Measurements from ENCODE around the gene DMWD.

DNA sequence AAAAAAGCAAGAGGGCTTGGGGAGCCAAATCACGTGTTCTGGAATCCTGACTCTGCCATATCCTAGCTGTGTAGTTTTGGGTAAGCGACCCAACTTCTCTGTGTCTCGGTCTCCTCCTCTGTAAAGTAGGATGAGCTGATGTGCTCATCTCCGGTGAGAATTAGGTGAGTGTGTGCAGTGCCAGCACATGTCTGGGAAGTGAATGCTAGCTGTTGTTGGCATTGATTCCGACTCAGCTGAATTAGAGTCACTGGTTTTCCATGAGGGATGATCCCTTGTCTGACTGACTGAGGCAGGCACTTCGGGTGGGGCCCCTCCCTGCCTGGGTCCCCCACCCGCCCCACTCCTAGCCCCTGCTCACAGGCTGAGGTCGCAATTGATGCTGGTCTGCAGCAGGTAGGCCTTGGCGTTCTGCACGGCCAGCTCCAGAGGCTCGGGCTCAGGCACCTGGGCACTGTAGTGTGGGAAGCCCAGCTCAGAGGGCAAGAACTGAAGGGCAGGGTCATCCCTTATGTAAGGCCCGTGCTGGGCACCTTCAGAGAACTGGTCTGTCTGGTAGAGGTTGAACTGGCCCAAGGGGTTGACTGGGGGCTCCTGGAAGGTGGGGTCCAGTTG is 21.6 kb upstream of the DMWD start:
- TF ChIP-seq, protein P1, sequence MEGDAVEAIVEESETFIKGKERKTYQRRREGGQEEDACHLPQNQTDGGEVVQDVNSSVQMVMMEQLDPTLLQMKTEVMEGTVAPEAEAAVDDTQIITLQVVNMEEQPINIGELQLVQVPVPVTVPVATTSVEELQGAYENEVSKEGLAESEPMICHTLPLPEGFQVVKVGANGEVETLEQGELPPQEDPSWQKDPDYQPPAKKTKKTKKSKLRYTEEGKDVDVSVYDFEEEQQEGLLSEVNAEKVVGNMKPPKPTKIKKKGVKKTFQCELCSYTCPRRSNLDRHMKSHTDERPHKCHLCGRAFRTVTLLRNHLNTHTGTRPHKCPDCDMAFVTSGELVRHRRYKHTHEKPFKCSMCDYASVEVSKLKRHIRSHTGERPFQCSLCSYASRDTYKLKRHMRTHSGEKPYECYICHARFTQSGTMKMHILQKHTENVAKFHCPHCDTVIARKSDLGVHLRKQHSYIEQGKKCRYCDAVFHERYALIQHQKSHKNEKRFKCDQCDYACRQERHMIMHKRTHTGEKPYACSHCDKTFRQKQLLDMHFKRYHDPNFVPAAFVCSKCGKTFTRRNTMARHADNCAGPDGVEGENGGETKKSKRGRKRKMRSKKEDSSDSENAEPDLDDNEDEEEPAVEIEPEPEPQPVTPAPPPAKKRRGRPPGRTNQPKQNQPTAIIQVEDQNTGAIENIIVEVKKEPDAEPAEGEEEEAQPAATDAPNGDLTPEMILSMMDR (conservative IDR thresholded peaks at IDR 0.05; ENCODE audit: low read depth, low read length) = no peak
- TF ChIP-seq EZH2 (IDR thresholded peaks at IDR 0.05; ENCODE audit: low read length, unreplicated experiment) = no peak
- no peak for TF ChIP-seq EZH2phosphoT487 (IDR thresholded peaks at IDR 0.05; ENCODE audit: borderline replicate concordance, low read length)
